MM.1S (cell line): ENCODE results near the gene DBNDD1.

Experiments
- DNase-seq: peaks from one replicate; pipeline ENCODE4 v3.0.0-alpha.2; 2015
- H2AFZ ChIP-seq: fragments of 300-600 bp; sonication (generic); 2 replicates; pipeline ENCODE4 v1.6.0; 2016; ENCODE audit warnings: antibody characterized with exemption, low read length
- H3F3A ChIP-seq: fragments of 300-600 bp; sonication (generic); 2 replicates; pipeline ENCODE4 v1.6.1; 2016; ENCODE audit warnings: mild to moderate bottlenecking, antibody characterized with exemption, low read length, moderate library complexity, mixed read lengths; ENCODE audit not compliant: insufficient read depth
- H3K27ac ChIP-seq: fragments of 300-600 bp; sonication (generic); 2 replicates; pipeline ENCODE4 v1.5.1; 2016; ENCODE audit warnings: mild to moderate bottlenecking, low read length
- H3K27me3 ChIP-seq: fragments of 300-600 bp; sonication (generic); replicated peaks from 2 replicates; pipeline ENCODE4 v1.6.0; 2016; ENCODE audit warnings: low read length; ENCODE audit not compliant: insufficient read depth
- H3K36me3 ChIP-seq: fragments of 300-600 bp; sonication (generic); replicated peaks from 2 replicates; pipeline ENCODE4 v1.6.1; 2016; ENCODE audit warnings: mild to moderate bottlenecking, low read length, mixed read lengths; ENCODE audit not compliant: insufficient read depth
- H3K4me1 ChIP-seq: fragments of 300-600 bp; sonication (generic); 2 replicates; pipeline ENCODE4 v1.6.1; 2016; ENCODE audit warnings: low read length, mixed read lengths
- H3K4me2 ChIP-seq: fragments of 300-600 bp; sonication (generic); 2 replicates; pipeline ENCODE4 v1.6.0; 2016; ENCODE audit warnings: low read depth, low read length
- H3K4me3 ChIP-seq: fragments of 300-600 bp; sonication (generic); 2 replicates; pipeline ENCODE4 v1.5.1; 2016; ENCODE audit warnings: low read length, mixed read lengths
- H3K79me2 ChIP-seq: fragments of 300-600 bp; sonication (generic); 2 replicates; pipeline ENCODE4 v1.6.1; 2016; ENCODE audit warnings: mixed run types, low read length, mixed read lengths
- H3K9ac ChIP-seq: fragments of 300-600 bp; sonication (generic); 2 replicates; pipeline ENCODE4 v1.6.1; 2016; ENCODE audit warnings: low read length, mixed read lengths
- H3K9me2 ChIP-seq: fragments of 300-600 bp; sonication (generic); replicated peaks from 2 replicates; pipeline ENCODE4 v1.6.1; 2016; ENCODE audit warnings: mild to moderate bottlenecking, low read length, mixed read lengths; ENCODE audit not compliant: insufficient read depth
- H3K9me3 ChIP-seq: fragments of 300-600 bp; sonication (generic); replicated peaks from 2 replicates; pipeline ENCODE4 v1.6.1; 2016; ENCODE audit warnings: mild to moderate bottlenecking, low read length, mixed read lengths; ENCODE audit not compliant: insufficient read depth
- H4K20me1 ChIP-seq: fragments of 300-600 bp; sonication (generic); 2 replicates; pipeline ENCODE4 v1.6.1; 2016; ENCODE audit warnings: mild to moderate bottlenecking, low read length, moderate library complexity, mixed read lengths; ENCODE audit not compliant: insufficient read depth
- EZH2 ChIP-seq: fragments of 300-600 bp; sonication (generic); optimal IDR thresholded peaks from 2 replicates; pipeline ENCODE3; 2017; ENCODE audit warnings: low read depth, mild to moderate bottlenecking, antibody characterized with exemption, low read length, mixed read lengths
- EZH2phosphoT487 ChIP-seq: fragments of 300-600 bp; sonication (generic); IDR thresholded peaks from 2 replicates; pipeline ENCODE4 v1.6.1; 2018; ENCODE audit warnings: antibody characterized with exemption, low read length
- TF ChIP-seq, protein P1 (sequence below): fragments of 300-600 bp; sonication (generic); IDR thresholded peaks from 2 replicates; pipeline ENCODE4 v1.5.1; 2016; ENCODE audit warnings: antibody characterized with exemption, low read length, mixed read lengths

Gene DBNDD1

GRCh38 chr16:89984216-89984615 is 35.0 kb downstream of the DBNDD1 start:
- no peak overlapping the region for H3K4me3 ChIP-seq
- no peak overlapping the region for H3K4me2 ChIP-seq
- TF ChIP-seq, protein P1, sequence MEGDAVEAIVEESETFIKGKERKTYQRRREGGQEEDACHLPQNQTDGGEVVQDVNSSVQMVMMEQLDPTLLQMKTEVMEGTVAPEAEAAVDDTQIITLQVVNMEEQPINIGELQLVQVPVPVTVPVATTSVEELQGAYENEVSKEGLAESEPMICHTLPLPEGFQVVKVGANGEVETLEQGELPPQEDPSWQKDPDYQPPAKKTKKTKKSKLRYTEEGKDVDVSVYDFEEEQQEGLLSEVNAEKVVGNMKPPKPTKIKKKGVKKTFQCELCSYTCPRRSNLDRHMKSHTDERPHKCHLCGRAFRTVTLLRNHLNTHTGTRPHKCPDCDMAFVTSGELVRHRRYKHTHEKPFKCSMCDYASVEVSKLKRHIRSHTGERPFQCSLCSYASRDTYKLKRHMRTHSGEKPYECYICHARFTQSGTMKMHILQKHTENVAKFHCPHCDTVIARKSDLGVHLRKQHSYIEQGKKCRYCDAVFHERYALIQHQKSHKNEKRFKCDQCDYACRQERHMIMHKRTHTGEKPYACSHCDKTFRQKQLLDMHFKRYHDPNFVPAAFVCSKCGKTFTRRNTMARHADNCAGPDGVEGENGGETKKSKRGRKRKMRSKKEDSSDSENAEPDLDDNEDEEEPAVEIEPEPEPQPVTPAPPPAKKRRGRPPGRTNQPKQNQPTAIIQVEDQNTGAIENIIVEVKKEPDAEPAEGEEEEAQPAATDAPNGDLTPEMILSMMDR, result no peak
- TF ChIP-seq EZH2phosphoT487 (no peak), EZH2 (no peak)
- no peaks in the 10 kb centered on the region for H3K27me3 ChIP-seq
- H3K27ac ChIP-seq, result no peak overlapping the region
- no peaks in the 10 kb centered on the region for H3K36me3 ChIP-seq
- H3K4me1 ChIP-seq, result no peaks in the 10 kb centered on the region
- H3F3A ChIP-seq, result no peaks in the 10 kb centered on the region
- no peak overlapping the region for H2AFZ ChIP-seq
- no peaks in the 10 kb centered on the region for H3K9me2 ChIP-seq
- no peak overlapping the region for H3K9ac ChIP-seq
- H3K9me3 ChIP-seq, result no peaks in the 10 kb centered on the region
- no peaks in the 10 kb centered on the region for H3K79me2 ChIP-seq
- H4K20me1 ChIP-seq, result no peaks in the 10 kb centered on the region
- DNase-seq, result no peak

GRCh38 chr16:89983536-89983935 is 35.7 kb downstream of the DBNDD1 start:
- no peak for TF ChIP-seq EZH2phosphoT487
- TF ChIP-seq, protein P1, result no peak
- TF ChIP-seq EZH2, result no peak
- H3K36me3 ChIP-seq, result no peaks in the 10 kb centered on the region

GRCh38 chr16:89982318-89982717 is 36.9 kb downstream of the DBNDD1 start:
- Histone ChIP-seq H3K9me3 (no peaks in the 10 kb centered on the region), H3K4me2 (no peak overlapping the region), H3K36me3 (no peaks in the 10 kb centered on the region)

More at GRCh38 chr16:89983536-89983935, 35.7 kb downstream of the DBNDD1 start:
- H3K27ac ChIP-seq, result no peak overlapping the region
- no peaks in the 10 kb centered on the region for H4K20me1 ChIP-seq
- no peaks in the 10 kb centered on the region for H3K9me3 ChIP-seq
- no peak overlapping the region for H3K4me3 ChIP-seq
- H2AFZ ChIP-seq, result no peak overlapping the region
- DNase-seq, result no peak
- no peak overlapping the region for H3K4me2 ChIP-seq
- H3K4me1 ChIP-seq, result no peaks in the 10 kb centered on the region
- H3K79me2 ChIP-seq, result no peaks in the 10 kb centered on the region
- no peaks in the 10 kb centered on the region for H3F3A ChIP-seq
- no peak overlapping the region for H3K9ac ChIP-seq
- H3K27me3 ChIP-seq, result no peaks in the 10 kb centered on the region
- H3K9me2 ChIP-seq, result no peaks in the 10 kb centered on the region

More at GRCh38 chr16:89982318-89982717, 36.9 kb downstream of the DBNDD1 start:
- Histone ChIP-seq H4K20me1 (no peaks in the 10 kb centered on the region), H3K9ac (no peak overlapping the region), H3F3A (no peaks in the 10 kb centered on the region), H2AFZ (no peak overlapping the region), H3K4me3 (no peak overlapping the region), H3K9me2 (no peaks in the 10 kb centered on the region), H3K27ac (no peak overlapping the region), H3K27me3 (no peaks in the 10 kb centered on the region), H3K4me1 (no peaks in the 10 kb centered on the region), H3K79me2 (peaks cover 8% of the 10 kb centered on the region; the same call in 1 of the 2 replicates)
- TF ChIP-seq EZH2phosphoT487, result no peak
- no peak for TF ChIP-seq EZH2
- TF ChIP-seq, protein P1, result no peak
- DNase-seq, result no peak
